ENCODE data around the gene PTPRC. TPM values are rescaled to one million over a fixed set of nuclear protein-coding genes. Genes with fewer than 3 reads are reported as not detected.

The PTPRC gene
- total RNA-seq, 2 experiments from 2014 or later = 458 to 564 TPM

- no peak for ATAC-seq
- Mint-ChIP-seq H3K4me3 (no peak overlapping the region), H3K27ac (no peak overlapping the region), H3K9me3 (ENCODE audit: low read depth) (no peaks in the 10 kb centered on the region), H3K36me3 (ENCODE audit: low read depth) (no peaks in the 10 kb centered on the region), H3K4me1 (no peaks in the 10 kb centered on the region), H3K27me3 (no peaks in the 10 kb centered on the region)
- ChIA-PET POLR2A (no interaction called here), CTCF (interaction anchor here (0.6 to 0.9 kb wide), 3 partner anchors 20 to 337 kb away, joined by 3 read pairs; no protein-coding TSS in a partner anchor)
- no peak for DNase-seq
- intact Hi-C loops (cut with DNase I, micrococcal nuclease) = no loop called here
These were observed 166.8 kb downstream of the PTPRC start for GRCh38 chr1:198805498-198806151.

DNA sequence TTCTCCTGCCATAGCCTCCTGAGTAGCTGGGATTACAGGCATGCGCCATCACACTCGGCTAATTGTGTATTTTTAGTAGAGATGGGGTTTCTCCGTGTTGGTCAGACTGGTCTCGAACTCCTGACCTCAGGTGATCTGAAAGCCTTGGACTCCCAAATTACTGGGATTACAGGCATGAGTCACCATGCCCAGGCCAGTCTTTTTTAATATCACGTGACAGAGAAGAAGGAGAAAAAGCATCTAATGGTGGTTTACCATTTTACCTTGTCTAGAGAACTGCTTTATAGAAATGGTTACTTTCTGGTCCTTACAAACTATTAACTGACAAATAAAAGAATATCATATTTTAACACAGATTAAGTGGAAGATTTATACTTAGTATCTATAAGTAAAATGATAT lies 168.0 kb downstream of the PTPRC start:
- DNase-seq (no peak), ATAC-seq (no peak)
- H3K27me3 Mint-ChIP-seq = no peaks in the 10 kb centered on the region
- H3K27ac Mint-ChIP-seq = no peak overlapping the region
- intact Hi-C loops (cut with DNase I, micrococcal nuclease) = no loop called here
- ChIA-PET CTCF (no interaction called here), POLR2A (no interaction called here)
- H3K4me3 Mint-ChIP-seq = no peak overlapping the region
- no peaks in the 10 kb centered on the region for H3K36me3 Mint-ChIP-seq (ENCODE audit: low read depth)
- no peaks in the 10 kb centered on the region for H3K9me3 Mint-ChIP-seq (ENCODE audit: low read depth)
- H3K4me1 Mint-ChIP-seq = no peaks in the 10 kb centered on the region

Other genes starting within 250 kb of the PTPRC start
- not detected for gene ATP6V1G3, start 98.4 kb upstream of the PTPRC start, total RNA-seq